ENCODE measurements around the gene TMEM43.

Gene TMEM43

GRCh38 chr3:14150491-14151230 lies 25.8 kb downstream of the TMEM43 start:
- TF ChIP-seq CTCF (IDR thresholded peaks at IDR 0.05; ENCODE audit: borderline replicate concordance, control extremely low read depth, extremely low read depth, insufficient read depth, missing control alignments), result no peak
- in situ Hi-C loops (cut with MboI; ENCODE audit: low sequenced_read_pairs, unreplicated experiment), result no loop called here
- no peak for DNase-seq (ENCODE audit: low spot score)

DNA sequence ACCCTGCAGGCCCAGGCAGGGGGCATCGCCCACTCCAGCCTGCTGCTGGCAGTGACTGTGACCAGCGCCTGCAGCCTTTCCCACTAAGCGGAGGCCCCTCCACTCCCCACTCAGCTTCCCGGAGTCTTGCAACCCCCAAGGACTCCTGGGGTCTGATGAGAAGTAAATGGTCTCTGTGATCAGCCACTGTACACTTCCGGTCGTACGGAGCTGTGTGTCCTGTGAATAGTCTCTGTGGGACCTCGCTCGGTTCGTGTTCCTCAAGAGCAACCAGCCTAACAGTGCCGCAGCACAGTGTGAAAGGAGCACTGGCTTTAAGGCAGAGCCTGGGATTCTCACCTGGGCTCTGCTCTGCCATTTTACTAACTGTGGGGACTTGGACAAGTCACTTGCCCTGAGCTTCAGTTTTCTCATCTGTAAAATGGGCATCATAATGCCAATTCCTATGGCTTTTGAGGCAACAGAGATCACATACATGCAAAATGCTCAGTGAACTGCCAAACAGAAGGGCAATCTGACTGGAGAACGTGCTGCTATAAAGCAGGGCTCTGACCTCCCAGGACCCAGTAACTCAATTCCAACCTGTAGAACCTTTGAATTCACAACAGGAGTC lies 26.7 kb downstream of the TMEM43 start:
- DNase-seq (ENCODE audit: low spot score), result no peak
- TF ChIP-seq CTCF (IDR thresholded peaks at IDR 0.05; ENCODE audit: borderline replicate concordance, control extremely low read depth, extremely low read depth, insufficient read depth, missing control alignments), result no peak
- in situ Hi-C loops (cut with MboI; ENCODE audit: low sequenced_read_pairs, unreplicated experiment), result no loop called here

DNA sequence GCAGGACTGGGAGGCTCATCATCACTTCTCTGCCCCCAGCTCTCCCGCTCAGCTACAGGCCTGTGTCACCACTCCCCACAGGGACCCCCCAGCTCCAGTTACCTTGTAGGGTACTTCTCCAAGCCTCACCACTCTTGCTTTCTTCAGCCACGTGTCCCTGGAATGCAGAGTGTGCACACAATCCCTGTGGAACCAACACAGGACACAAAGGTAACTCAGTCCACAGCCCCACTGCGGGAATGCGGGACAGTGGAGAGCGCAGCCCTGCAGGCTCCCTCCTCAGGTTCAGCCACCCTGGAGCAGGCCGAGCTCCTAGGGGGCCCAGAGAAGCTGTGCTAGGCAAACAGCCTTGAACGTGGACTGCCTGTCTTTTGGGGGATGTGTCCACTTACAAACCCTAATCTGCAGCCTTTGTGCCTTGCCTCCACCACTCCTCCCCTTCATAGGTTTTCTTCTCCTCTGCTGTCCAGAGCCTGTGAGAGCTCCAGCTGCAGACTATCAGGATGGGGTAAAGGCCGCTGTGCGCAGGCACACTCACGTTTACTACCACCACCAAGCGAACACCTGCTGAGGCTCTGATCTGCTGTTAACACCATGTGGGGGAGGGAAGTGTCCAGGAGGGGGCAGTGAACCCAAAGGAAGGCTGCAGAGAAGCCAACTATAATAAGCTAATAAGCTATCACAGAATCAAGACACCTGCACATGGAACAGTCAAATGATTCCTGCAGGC lies 27.5 kb downstream of the TMEM43 start:
- no peak for TF ChIP-seq CTCF (IDR thresholded peaks at IDR 0.05; ENCODE audit: borderline replicate concordance, control extremely low read depth, extremely low read depth, insufficient read depth, missing control alignments)
- no peak for DNase-seq (ENCODE audit: low spot score)
- in situ Hi-C loops (cut with MboI; ENCODE audit: low sequenced_read_pairs, unreplicated experiment), result no loop called here

DNA sequence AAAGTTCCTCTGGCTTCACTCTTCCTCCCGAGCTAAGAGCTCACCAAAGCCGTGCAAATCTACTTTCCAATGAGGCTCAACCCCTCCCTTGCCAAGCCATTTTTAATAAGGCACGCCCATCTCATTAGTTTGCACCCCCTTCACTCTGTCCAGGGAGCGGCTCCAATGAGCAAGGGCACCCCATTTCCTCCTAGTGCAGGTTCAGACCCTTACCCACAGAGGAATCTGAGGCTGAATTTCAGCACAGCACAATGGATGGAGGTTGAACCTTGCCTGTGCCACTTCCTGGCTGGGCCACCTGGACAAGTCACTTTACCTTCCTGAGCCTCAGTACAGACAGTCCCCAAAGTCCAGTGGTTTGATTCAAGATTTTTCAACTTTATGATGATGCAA lies 28.1 kb downstream of the TMEM43 start:
- in situ Hi-C loops (cut with MboI; ENCODE audit: low sequenced_read_pairs, unreplicated experiment), result no loop called here
- TF ChIP-seq CTCF (IDR thresholded peaks at IDR 0.05; ENCODE audit: borderline replicate concordance, control extremely low read depth, extremely low read depth, insufficient read depth, missing control alignments), result no peak
- DNase-seq (ENCODE audit: low spot score), result no peak

DNA sequence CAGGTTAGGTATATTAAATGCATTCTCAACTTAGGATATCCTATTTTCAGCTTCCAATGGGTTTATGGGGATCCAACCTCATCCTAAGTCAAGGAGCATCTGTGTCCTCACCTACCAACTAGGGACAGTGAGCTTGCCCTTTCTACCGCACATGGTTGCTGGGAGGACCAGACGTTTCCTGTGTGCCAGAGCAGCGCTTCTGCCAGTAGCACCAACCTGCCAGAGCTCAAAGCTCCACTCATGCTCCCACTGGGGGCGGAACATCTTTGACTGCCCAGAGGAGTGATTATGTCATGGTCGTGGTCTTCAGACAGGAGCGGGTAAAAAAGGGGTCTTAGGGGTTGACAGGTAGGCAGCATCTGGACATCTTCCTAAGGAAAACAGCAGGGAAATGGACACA lies 28.8 kb downstream of the TMEM43 start:
- in situ Hi-C loops (cut with MboI; ENCODE audit: low sequenced_read_pairs, unreplicated experiment), result no loop called here
- no peak for TF ChIP-seq CTCF (IDR thresholded peaks at IDR 0.05; ENCODE audit: borderline replicate concordance, control extremely low read depth, extremely low read depth, insufficient read depth, missing control alignments)
- DNase-seq (ENCODE audit: low spot score), result no peak

DNA sequence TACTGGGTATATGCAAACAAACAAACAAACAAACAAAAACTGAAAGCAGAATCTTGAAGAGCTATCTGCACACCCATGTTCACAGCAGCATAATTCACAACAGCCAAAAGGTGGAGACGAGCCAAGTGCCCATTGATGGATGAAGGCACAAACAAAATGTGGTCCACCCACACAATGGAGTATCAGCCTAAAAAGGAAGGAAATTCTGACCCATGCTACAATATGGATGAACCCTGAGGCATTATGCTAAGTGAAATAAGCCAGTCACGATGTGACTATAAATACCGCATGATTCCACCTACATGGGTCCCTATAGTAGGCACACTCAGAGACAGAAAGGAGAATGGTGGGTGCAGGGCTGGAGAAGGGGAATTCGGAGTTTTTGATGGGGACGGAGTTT lies 29.4 kb downstream of the TMEM43 start:
- TF ChIP-seq CTCF (IDR thresholded peaks at IDR 0.05; ENCODE audit: borderline replicate concordance, control extremely low read depth, extremely low read depth, insufficient read depth, missing control alignments), result no peak
- no peak for DNase-seq (ENCODE audit: low spot score)
- in situ Hi-C loops (cut with MboI; ENCODE audit: low sequenced_read_pairs, unreplicated experiment), result no loop called here

Measured in GM13976 (cell line).